NCI-H2196 treated with DMSO at 0.1 percent for 48 hours (cell line): ENCODE data around the gene MAD1L1.
"Not testable (repeated sequence)": the region's sequence is repeated elsewhere in the genome, so short reads cannot be mapped to it uniquely, and the experiment has no call there.

Experiments
- DNase-seq: peaks from one replicate; lab custom pipeline; 2025; ENCODE audit not compliant: unreplicated experiment; lab: John Stamatoyannopoulos, UW

The MAD1L1 gene

DNA sequence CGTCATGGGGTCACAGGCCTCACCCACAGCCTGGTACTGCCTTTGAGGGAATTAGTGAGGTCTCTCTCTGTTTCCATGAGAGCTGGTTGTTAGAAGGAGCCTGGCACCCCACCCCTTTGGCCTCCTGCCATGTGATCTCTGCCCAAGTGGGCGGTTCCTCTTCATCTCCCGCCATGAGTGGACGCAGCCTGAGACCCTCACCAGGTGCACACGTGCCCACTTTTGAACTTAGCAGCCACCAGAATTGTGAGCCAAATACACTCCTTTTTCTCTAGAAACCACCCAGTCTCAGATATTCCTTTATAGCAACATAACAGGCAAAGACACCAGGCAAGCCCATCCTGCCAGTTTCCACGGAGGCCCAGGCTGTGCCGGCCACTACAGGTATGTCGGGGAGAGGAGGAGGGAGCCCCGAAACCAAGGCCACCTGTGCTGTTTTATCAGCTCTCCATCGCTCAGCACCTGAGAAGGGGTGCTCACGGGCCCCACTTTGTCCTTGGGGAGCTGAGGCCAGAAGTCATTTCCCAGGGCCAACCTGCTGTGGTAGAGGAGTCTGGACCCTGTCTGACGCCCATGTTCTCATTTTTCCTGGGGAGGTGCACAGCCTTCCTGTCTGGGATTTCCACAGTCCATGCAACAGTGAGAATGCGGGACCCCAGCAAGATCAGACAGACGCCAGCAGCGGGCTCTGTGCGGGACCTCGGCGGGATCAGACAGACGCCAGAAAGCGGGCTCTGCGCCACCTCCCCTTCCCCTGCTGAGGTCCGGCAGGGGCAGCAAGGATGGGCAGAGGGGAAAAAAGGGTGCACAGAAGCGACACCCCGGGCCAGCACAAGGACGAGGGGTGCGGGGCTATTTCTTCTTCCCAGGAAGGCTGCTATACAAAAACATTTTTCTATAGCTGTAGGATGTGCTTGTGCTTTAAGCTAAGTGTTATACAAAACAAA, 342.2 kb downstream of the MAD1L1 start:
- DNase-seq, result no peak

DNA sequence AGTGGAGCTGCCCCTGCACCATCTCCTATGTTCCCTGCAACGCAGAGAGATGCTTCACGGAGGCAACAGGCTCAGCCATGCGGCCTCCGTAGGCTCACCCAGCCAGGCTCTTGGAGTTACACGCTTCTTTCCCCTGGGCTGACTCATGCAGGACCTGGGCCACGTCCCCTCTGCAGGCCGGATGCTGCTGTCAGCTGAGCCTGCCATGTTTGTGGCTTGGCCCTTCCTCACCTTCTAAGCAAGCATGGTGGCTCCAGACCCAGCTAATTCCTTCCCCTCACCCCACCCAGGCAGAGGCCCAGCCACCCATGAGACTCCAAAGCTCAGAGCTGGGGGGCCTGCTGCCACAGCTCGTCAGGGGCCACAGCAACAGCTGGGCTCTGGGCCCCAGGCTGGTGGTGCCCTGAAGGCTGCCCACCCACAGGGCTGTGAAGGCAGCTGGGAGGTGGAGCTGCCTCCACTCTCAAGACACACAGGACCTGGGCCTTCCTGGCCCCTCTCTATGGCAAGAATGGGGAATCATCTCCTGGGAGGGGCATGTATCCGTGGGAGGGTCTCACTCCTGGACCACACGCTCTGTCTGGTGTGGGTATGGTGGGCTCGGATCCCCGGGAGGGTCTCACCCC, 343.1 kb downstream of the MAD1L1 start:
- DNase-seq, result no peak

DNA sequence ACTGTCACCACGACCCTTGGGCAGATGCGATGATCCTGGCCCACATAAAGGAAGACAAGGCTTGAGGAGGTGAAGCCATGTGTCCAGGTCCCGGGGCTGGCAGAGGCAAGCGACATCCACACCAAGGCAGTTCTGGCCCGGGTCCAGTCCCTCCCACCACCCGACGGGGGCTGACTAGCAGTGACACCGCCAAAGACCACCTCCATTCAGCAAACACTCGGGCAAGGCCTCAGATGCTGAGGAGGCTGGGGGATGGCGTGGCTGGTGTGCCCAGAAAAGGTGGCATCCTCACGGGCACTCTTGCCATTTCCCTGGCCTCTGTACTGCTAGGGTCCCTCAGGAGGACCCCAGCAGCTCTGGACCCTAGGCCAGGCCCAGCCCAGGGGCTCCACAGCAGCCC, 343.7 kb downstream of the MAD1L1 start:
- DNase-seq, result no peak

DNA sequence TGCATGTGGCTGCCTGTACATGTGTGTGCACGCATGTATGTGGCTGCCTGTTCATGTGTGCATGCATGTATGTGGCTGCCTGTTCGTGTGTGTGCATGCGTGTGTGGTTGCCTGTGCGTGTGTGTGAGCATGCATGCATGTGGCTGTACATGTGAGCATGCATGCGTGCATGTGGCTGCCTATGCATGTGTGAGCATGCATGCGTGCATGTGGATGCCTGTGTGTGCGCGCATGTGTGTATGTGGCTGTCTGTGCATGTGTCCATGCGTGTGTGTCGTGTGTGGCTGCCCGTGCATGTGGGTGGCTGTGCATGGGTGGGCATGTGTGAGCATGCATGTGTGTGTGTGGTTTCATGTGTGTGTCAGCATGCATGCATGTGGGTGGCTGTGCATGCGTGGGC, 344.3 kb downstream of the MAD1L1 start:
- DNase-seq, result no peak

DNA sequence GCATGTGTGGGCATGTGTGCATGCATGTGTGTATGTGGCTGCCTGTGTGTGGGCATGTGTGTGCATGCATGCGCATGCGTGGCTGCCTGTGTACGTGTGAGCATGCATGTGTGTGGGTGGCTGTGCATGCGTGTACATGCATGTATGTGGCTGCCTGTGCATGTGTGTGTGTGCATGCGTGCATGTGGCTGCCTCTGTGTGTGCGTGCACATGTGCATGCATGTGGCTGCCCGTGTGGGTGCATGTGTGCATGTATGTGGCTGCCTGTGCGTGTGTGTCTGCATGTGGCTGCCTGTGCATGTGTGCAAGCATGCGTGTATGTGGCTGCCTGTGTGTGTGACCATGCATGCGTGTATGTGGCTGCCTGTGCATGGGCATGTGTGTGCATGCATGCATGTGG, 345.5 kb downstream of the MAD1L1 start:
- DNase-seq, result no peak

DNA sequence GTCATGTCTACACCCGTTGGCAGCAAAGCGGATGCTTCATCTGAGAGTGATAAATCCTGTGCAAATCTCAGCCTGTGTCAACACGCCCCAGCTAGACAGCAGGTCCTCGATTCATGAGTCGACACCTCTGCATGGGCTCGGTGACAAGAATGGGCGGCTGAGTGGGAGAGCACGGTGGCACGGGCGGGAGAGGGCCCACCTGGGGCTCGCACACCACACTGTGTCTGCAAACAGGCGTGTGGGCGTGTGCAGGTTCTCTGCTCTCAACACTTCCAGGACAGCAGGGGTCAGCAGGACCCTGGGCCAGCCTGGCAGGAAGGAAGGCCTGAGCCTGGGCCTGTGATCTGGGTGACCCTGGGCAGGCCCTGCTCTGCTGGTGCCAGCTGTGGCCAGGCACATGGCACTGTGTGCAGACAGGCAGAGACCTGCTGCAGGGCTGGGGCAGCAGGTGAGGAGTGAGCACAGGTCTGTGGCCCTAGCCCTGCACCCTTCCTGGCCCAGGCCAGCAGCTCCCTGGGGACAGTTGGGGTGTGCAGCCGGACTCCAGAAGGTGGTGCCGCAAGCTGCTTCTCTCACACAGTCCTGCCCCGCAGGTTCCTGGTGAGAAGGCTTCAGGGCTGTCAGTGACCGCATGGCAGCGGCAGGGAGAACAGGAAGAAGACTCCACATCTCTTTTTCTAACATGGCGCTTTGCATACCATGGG, 346.2 kb downstream of the MAD1L1 start:
- no peak for DNase-seq

DNA sequence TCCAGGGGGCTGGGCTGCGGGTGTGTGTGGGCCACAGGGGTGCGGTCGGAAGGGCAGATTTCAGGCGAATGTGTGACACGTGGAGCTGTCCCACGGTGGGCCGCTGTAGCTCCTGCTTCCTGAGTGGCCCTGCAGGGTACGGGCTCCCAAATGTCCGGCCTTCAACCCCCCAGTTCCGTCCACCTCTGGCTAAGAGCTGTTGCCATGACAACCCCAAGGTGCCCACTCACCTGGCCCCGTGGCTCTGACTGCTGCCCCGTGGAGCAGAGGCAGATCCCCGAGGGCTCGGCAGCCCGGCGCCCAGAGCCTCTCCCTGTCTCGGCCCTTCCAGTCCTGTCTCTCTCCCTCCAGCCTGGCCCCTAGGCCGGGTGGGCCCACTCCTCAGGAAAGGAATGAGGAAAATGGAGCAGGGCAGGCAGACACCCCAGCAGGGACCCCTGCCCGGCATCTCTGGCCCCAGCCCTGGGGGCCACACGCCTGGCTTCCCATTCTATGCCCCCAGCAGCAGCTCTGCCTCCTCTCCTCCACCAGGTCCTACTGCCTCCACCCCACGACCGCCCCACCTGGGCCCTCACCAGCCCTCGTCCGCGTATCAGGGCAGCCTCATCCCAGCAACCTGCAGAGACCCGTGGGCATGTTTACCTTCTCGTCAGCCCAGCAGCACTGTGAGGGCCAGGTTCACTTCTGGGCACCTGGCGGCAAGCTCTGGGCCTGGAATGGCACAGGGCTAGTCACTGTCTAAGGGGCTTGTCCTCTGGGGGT, 347.1 kb downstream of the MAD1L1 start:
- DNase-seq, result no peak

DNA sequence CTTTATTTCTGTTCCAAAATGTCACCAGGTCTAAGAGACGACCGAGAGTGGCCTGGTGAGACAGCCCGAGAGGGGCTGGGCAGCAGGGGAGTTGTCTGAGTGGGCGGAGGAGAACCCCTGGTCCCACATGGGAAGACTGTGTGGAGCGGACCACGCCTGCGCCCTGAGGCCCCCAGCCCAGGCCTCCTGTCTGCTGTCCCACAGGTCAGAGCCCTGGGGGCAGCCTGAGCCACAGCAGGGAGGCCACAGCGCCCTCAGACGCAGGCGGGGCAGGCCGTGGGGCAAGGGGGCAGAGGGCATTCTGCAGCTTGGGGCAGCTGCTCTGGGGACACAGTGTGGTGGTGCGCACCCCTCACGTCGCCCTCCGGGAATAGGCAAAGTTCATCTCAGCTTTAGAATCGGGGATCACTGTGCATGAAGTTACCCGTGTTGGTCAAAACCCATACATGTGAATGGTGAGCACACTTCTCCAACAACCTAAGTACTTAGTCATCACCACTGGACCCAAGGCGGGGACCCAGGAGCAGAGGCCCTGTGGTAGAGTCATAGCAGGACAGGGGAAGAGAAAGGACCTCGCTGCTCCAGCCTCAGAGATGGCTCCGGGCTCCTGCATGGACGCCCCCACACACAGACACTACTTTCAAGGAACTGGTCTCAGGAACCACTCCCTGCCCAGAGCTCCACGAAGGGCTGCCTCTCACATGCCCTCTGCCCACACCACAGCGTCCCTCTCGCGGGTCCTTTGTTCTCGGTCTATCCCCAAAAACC, 348.0 kb downstream of the MAD1L1 start:
- no peak for DNase-seq

DNA sequence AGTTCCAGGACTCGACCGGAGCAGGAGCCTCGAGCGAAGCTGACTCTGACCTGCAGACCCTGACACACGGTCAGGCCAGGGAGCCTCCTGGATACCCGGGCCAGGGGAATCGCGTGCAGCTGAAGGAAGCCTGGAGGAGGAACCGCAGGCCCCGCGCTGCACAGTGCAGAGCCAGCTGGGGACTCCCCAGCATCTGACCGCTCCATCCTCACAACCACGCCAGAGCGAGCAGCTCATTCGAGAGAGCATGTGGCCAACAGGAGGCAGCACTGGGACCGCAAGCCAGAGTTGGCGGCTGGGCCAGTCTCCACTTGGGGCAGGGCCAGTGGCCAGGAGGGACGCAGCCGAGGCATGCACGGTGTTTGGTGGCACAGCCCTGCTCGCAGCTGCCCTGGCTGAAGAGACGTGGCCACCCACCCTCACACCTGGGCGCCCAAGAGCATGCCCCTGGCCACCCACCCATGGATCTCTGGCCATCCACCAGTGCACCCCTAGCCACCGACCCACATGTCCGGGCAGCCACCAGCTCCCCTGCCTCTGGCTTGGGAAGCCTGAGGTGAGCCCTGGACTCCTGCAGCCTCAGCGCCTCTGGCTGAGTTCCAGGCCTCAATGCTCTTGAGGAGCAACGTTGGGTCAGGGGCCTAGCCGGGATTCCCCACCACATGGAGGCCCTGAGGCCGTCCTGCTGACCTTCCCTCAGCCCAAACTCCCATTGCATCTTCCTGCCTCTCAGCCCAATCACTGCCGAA, 348.7 kb downstream of the MAD1L1 start:
- no peak for DNase-seq

DNA sequence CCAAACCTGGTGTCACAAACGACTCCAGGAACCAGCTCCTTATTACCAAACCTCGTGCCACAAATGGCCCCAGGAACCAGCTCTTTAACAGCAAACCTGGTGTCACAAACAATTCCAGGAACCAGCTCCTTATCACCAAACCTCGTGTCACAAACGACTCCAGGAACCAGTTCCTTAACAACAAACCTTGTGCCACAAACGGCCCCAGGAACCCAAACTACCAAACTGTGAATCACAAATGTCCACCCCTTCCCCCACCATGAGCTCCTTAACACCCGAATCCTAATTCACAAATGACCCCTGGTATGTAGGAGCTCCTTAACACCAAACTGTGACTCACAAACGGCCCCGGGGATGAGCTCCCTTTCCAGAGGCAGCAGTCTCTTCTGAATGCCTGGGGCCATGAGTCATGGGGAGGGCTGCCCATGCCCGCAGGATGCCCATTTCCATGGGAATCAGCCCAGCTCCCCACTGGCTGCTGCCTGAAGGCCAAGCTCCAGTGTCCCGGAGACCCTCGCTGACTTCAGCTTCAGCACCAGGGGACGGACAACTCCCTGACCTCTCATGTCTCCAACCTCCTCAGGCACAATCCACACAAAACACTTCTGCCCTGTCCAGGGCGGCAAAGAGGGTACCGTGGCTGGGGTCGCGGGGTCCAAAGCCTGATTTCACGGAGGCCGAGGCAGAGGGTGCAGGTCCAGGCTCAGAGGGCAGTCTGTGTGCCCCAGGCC, 349.5 kb downstream of the MAD1L1 start:
- DNase-seq, result no peak

DNA sequence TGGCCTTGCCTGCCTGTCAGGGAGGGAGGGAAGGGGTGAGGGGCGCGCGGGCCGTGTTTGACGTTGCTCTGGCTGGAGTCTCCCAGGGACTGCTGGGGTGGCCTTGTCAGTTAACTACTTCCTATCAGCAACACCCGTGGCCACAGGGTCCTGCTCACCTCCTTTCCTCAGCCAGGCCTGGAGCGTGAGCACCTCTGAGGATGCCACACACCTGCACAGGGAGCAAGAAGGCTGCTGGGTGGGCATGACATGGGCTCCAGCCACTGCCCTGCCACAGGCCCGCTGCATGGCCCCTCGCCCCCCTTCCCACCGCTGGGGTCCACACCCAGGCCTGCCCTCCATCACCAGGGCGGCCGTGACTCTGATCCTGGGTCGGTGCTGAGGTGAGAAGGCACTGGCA, 350.3 kb downstream of the MAD1L1 start:
- no peak for DNase-seq

DNA sequence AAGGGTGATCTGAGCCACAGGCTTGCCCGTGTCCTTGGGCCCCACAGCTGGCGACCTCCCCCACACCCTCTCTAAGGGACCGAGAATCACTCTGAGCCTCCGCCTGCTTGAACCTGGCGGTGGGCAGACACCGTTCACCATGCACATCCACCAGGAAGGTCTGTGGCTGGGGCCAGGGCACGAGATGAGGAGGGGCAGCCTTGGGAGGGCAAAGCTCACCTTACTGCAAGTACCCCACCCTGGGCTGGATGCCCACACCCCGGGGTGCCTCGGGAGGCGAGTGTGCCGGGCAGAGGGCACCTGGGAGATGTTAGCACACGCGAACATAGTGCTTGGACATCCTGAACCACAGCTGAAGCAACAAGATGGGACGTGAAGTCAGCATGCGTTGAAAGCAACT, 350.8 kb downstream of the MAD1L1 start:
- DNase-seq, result no peak

DNA sequence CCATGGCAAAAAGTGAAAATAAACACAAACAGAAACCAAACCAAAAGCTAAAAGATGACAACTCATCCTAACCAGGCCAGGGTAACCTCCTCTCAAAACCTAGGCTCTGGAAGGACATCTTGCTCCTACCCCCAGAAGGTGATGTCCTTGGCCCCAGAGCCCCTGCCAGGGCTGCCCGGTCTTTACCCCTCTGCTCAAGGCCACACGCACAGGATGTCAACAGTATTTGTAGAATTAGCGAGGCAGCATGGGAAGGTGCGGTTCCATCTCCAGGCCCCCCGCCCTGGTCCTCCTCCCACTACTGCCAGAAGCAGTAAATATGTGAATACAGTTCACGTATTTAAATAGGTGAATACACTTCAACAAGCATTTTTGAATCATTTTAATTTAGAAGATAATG, 356.1 kb downstream of the MAD1L1 start:
- not testable (repeated sequence) for DNase-seq

DNA sequence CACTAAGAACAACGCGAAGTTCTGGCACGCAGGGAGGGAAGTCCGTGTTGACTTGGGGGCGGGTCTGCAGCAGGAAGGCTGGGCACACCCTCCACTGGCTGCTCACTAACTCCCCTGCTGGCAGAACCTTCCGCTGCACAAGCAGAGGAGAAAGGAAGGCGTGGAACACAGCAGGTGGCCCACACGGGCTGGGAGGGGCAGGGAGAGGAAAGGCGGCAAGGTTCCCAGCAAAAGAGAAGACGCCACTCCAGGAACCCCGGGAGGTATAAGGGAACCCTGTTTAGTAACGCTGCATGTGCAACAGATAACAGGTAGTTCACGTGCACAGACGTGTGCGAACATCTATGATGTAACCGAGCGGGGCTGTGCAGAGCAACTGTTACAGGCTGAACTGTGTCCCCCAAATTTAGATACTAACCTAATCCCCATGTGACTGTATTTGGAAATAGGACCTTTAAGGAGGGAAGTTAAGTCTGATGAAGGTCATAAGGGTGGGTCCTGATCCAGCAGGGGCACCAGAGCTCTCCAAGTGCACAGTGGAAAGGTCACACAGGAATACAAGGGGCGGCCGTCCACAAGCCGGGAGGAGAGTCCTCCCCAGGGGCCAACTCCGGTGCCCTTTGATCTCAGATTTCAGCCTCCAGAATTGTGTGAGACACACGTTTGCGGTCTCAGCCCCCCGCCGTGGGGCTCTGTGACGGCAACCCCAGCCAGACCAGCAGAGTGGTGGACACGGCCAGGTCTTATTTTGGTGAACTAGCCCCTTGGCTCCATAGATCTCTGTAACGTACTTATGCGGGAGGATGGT, 357.1 kb downstream of the MAD1L1 start:
- not testable (repeated sequence) for DNase-seq

DNA sequence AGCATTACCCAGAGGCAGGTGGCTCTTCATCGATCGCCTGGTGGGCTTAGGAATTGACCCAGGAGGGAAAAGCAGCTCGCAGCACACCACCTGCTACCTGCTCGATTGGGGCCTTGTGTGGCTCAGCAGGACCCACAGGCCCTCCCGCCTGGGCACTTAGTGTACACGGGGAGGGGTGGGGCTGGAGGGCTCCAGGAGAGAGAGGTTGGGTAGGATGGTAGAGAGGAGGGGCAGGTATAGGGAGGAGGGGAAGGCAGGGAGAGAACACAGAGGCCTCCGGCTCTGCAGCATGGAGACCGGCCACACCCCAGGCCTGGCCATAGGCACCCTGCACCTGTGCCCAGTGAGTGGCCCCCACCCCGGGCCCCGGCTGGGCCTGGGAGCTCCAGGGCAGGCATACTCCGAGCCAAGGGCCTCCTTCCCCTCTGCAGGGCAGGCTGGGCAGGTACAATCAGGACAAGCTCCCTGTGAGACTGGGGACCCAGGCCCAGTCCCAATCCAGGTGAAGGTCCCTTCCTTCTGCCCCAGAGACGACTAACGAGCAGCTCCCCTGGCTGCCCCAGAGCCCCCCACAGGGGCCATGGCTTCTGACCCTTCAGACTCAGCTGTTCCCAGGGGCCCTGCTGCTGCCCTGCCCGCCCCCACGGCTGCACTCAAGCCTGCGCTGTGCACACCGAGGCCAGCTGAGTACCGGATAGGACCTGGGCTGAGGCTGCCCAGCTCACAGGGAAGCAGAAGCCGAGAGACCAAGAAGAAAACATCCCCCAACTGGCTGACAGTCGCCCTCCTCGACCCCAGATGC, 358.0 kb downstream of the MAD1L1 start:
- DNase-seq, result not testable (repeated sequence)

DNA sequence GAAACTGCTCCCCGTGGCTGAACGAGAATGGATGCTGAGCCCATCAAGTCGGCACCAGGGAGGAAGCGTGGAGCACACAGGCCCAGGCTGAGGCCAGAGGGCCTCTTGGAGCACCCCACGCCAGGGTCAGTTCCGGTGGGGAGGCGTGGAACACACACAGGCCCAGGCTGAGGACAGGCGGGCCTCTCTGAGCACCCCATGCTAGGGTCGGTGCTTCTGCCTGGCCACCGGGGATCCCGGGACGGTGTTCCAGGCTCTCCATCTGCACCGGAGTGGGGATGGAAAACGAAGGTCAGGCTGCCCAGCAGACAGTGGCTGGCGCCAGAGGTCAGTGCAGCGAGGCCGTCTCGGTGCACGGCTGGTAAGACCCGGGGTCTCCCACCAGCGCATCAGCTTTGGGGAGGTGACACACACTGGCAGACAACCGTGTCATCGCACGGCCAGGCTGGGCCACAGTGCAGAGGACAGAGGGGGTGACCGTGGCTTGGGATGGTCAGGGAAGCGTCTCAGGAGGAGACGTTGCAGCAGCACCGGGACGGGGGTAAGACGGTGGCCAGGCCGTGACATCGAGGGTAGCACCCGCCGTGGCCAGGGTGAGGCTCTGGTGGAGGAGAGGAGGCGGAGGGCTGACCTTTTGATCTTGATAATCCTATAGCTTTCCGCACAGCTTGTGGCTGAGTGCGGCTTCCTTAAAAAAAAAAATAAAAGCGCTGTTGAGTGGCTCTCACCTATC, 358.7 kb downstream of the MAD1L1 start:
- DNase-seq, result no peak

DNA sequence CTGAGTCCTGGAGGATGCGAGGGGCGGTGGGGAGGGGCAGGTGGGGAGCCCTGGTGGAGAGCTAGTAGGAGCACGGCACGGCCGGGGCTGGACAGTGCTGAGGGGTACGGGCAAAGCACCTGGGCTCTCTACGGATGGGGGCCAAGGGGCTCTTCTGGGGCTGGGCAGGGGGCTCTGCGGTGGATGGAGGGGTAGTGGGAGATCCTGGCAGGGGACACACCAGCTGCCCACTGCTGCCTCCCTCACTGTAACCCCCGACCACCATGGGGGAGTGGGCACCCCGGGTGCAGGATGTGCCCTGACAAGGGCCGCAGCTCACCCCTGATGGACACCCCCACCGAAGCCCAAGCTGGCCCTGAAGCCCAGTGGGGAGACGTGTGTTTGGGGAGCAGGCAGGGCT, 359.3 kb downstream of the MAD1L1 start:
- no peak for DNase-seq
